GM12878 (cell line): Measurements from ENCODE around the gene SLC29A1. TPM values are rescaled to one million over a fixed set of nuclear protein-coding genes. Genes with fewer than 3 reads are reported as not detected.

Source experiments
- ATF3 ChIP-seq: IDR thresholded peaks from 2 replicates; pipeline ENCODE4 v1.6.1; 2011; ENCODE audit warnings: low read depth, mild to moderate bottlenecking, low read length, moderate library complexity, borderline replicate concordance; ENCODE audit errors: extremely low read depth
- ELK1 ChIP-seq: IDR thresholded peaks from 2 replicates; pipeline ENCODE4 v1.6.1; 2012; ENCODE audit warnings: low read depth, low read length, improper control_type of control experiment
- FOXK2 ChIP-seq: fragments of 450-650 bp; IDR thresholded peaks from 2 replicates; pipeline ENCODE4 v1.6.1; 2017; ENCODE audit warnings: mild to moderate bottlenecking, moderate library complexity
- IKZF1 ChIP-seq: fragments of 450-650 bp; conservative IDR thresholded peaks from 2 replicates; pipeline ENCODE4 v1.6.1; 2017; ENCODE audit warnings: antibody characterized with exemption, mild to moderate bottlenecking
- KLF5 ChIP-seq: fragments of 450-650 bp; IDR thresholded peaks from 2 replicates; pipeline ENCODE4 v1.6.1; 2014; ENCODE audit warnings: mild to moderate bottlenecking; ENCODE audit not compliant: partially characterized antibody
- LARP7 ChIP-seq: fragments of 450-650 bp; IDR thresholded peaks from 2 replicates; pipeline ENCODE4 v1.6.1; 2017; ENCODE audit warnings: mild to moderate bottlenecking
- MYB ChIP-seq: fragments of 150-350 bp; IDR thresholded peaks from 2 replicates; pipeline ENCODE4 v1.6.1; 2014; ENCODE audit warnings: mild to moderate bottlenecking, low read depth, low read length, borderline replicate concordance
- MYC ChIP-seq: IDR thresholded peaks from 2 replicates; pipeline ENCODE4 v1.6.1; 2011; ENCODE audit warnings: mild to moderate bottlenecking, low read length, moderate library complexity, inconsistent platforms; ENCODE audit not compliant: insufficient read depth, insufficient replicate concordance, insufficient read length, severe bottlenecking
- NFYA ChIP-seq: IDR thresholded peaks from 2 replicates; pipeline ENCODE4 v1.6.1; 2011; ENCODE audit warnings: low read depth, mild to moderate bottlenecking, low read length, improper control_type of control experiment, borderline replicate concordance
- NKRF ChIP-seq: fragments of 450-650 bp; conservative IDR thresholded peaks from 2 replicates; pipeline ENCODE4 v1.6.1; 2017; ENCODE audit warnings: mild to moderate bottlenecking, moderate library complexity
- POLR2AphosphoS2 ChIP-seq: IDR thresholded peaks from 2 replicates; pipeline ENCODE4 v1.6.1; 2011; ENCODE audit warnings: low read depth, mild to moderate bottlenecking, low read length, improper control_type of control experiment, moderate library complexity
- RELA ChIP-seq: fragments of 450-650 bp; IDR thresholded peaks from 2 replicates; pipeline ENCODE4 v1.8.0; 2014; ENCODE audit warnings: borderline replicate concordance; ENCODE audit not compliant: partially characterized antibody
- REST ChIP-seq: IDR thresholded peaks from 2 replicates; pipeline ENCODE4 v1.6.1; 2012; ENCODE audit warnings: mild to moderate bottlenecking, low read depth, low read length
- SP1 ChIP-seq: IDR thresholded peaks from one replicate; pipeline ENCODE4 v1.6.1; 2011; ENCODE audit warnings: low read depth, low read length
- SRF ChIP-seq, 2 experiments: IDR thresholded peaks; 2 replicates each; pipeline ENCODE4 v1.6.1; 2011; ENCODE audit warnings: low read depth in 2 of 2, low read length in 2 of 2, mild to moderate bottlenecking in 1 of 2, moderate library complexity in 1 of 2
- TAF1 ChIP-seq: IDR thresholded peaks from 2 replicates; pipeline ENCODE4 v1.6.1; 2011; ENCODE audit warnings: mild to moderate bottlenecking, low read depth, low read length, borderline replicate concordance
- TBL1XR1 ChIP-seq: IDR thresholded peaks from 2 replicates; pipeline ENCODE4 v1.6.1; 2012; ENCODE audit warnings: low read depth, low read length, improper control_type of control experiment
- TCF7 ChIP-seq: IDR thresholded peaks from 2 replicates; pipeline ENCODE4 v1.6.1; 2014; ENCODE audit warnings: antibody characterized with exemption, borderline replicate concordance
- ZBTB4 ChIP-seq: fragments of 450-650 bp; formaldehyde crosslinking; IDR thresholded peaks from 2 replicates; pipeline ENCODE4 v1.4.0; 2022; ENCODE audit warnings: mild to moderate bottlenecking, moderate library complexity
- ZZZ3 ChIP-seq: IDR thresholded peaks from 2 replicates; pipeline ENCODE4 v1.6.1; 2011; ENCODE audit warnings: low read depth; ENCODE audit not compliant: control insufficient read depth, insufficient read length
- polyA plus RNA-seq, 11 experiments: library from polyadenylated mRNA; depleted of rRNA in 4 of 11; unstranded in 6 of 11; stranded (reverse) in 5 of 11; fragments of >200 nt; fragmentation: Nextera tagmentation in 4 of 11; fragmentation: Illumina TruSeq in 1 of 11; extraction: Ambion mirVana in 4 of 11; extraction: Trizol in 1 of 11; gene quantifications; 1 replicate in 1 of 11; 2 replicates in 10 of 11; pipeline versions ENCODE4 v1.2.1 to v1.2.3, GENCODE V29; 2011 to 2016; ENCODE audit warnings: inconsistent platforms in 2 of 11, missing spikeins in 2 of 11, low read depth in 1 of 11
- total RNA-seq, 4 experiments: library from RNA; depleted of rRNA in 3 of 4; stranded (reverse); fragments of >200 nt in 3 of 4; fragmentation: Illumina TruSeq in 1 of 4; extraction: Trizol in 1 of 4; gene quantifications; 2 replicates each; pipeline versions ENCODE4 v1.2.1 to v1.2.3, GENCODE V29; 2013 to 2021

SLC29A1 gene
- total and polyA plus RNA-seq, 10 of the 15 experiments (the other 5 are each of a cell fraction or from before 2014, with no cell fraction given): 10.0 to 132 (median 93.4) TPM

GRCh38 chr6:44237813-44238433 lies 14.5 kb downstream of the SLC29A1 start (continued):
- TF ChIP-seq ELK1 (no peak), TBL1XR1 (no peak), ZZZ3 (no peak), TCF7 (no peak), ZBTB4 (no peak), MYC (no peak), MYB (no peak), RELA (peak; percentile 35), IKZF1 (peak; percentile 83), REST (no peak), TAF1 (peak; percentile 21; the same call in 1 of the 2 replicates), KLF5 (no peak), POLR2AphosphoS2 (peak; percentile 80), NKRF (peak; percentile 64; the same call in 1 of the 2 replicates), FOXK2 (no peak), SP1 (peak; percentile 9), NFYA (no peak), ATF3 (no peak), LARP7 (peak; percentile 64; the same call in 1 of the 2 replicates), SRF (IDR thresholded peaks at IDR 0.05; ENCODE audit: low read depth in 2 of 2, low read length in 2 of 2) (no peak)
